Choroid plexus epithelial cell (primary cell): ENCODE measurements around the gene STRA6.

ENCODE experiments used
- DNase-seq: peaks from one replicate; pipeline ENCODE4 v3.0.0-alpha.2; 2010; ENCODE audit warnings: low read depth
- H3K4me3 ChIP-seq: 2 replicates; pipeline ENCODE4 v1.5.1; 2011; ENCODE audit warnings: low read depth, mild to moderate bottlenecking, control low read depth, low read length, moderate library complexity
- CTCF ChIP-seq: conservative IDR thresholded peaks from 2 replicates; pipeline ENCODE4 v1.5.1; 2011; ENCODE audit warnings: low read depth, mild to moderate bottlenecking, control low read depth, inconsistent platforms, low read length, moderate library complexity

The STRA6 gene

GRCh38 chr15:74226761-74227540, 24.4 kb upstream of the STRA6 start:
- no peak for DNase-seq
- no peak for TF ChIP-seq CTCF
- no peak overlapping the region for H3K4me3 ChIP-seq

- DNase-seq: no peak
- TF ChIP-seq CTCF: no peak
- H3K4me3 ChIP-seq: no peak overlapping the region
These were observed 23.3 kb upstream of the STRA6 start for GRCh38 chr15:74225928-74226327.

GRCh38 chr15:74222240-74223119, 19.9 kb upstream of the STRA6 start:
- no peak for TF ChIP-seq CTCF
- DNase-seq: no peak
- no peak overlapping the region for H3K4me3 ChIP-seq

GRCh38 chr15:74221399-74222239, 19.0 kb upstream of the STRA6 start:
- no peak for TF ChIP-seq CTCF
- H3K4me3 ChIP-seq: no peak overlapping the region
- DNase-seq: no peak

GRCh38 chr15:74220475-74221248, 18.1 kb upstream of the STRA6 start:
- H3K4me3 ChIP-seq: no peak overlapping the region
- TF ChIP-seq CTCF: no peak
- no peak for DNase-seq
